Suprapubic skin (tissue), 4 donors: ENCODE measurements around the gene CLSTN1. TPM values are rescaled to one million over a fixed set of nuclear protein-coding genes. Genes with fewer than 3 reads are reported as not detected.

ENCODE experiments used
- DNase-seq, 2 donors: peaks; one replicate each; pipeline ENCODE4 v3.0.0-alpha.2; 2019; ENCODE audit warnings: low spot score in 2 of 2
- H3K27ac ChIP-seq: fragments of 200-600 bp; sonication (generic); one replicate; pipeline ENCODE4 v1.5.1; 2019
- H3K27me3 ChIP-seq: fragments of 200-600 bp; sonication (generic); one replicate; pipeline ENCODE4 v1.5.1; 2019
- H3K36me3 ChIP-seq: fragments of 200-600 bp; sonication (generic); one replicate; pipeline ENCODE4 v1.5.1; 2019
- H3K4me1 ChIP-seq: fragments of 200-600 bp; sonication (generic); one replicate; pipeline ENCODE4 v1.5.1; 2019
- H3K4me3 ChIP-seq: fragments of 200-600 bp; sonication (generic); one replicate; pipeline ENCODE4 v1.5.1; 2019; ENCODE audit warnings: mild to moderate bottlenecking
- H3K9me3 ChIP-seq: fragments of 200-600 bp; sonication (generic); one replicate; pipeline ENCODE4 v1.5.1; 2019
- CTCF ChIP-seq, 2 donors: fragments of 200-600 bp in 1 of 2; fragments of 450-650 bp in 1 of 2; sonication (generic) in 1 of 2; IDR thresholded peaks; one replicate each; pipeline ENCODE4 v1.5.1; 2016 to 2019; ENCODE audit warnings: antibody characterized with exemption in 2 of 2, mild to moderate bottlenecking in 1 of 2, moderate library complexity in 1 of 2
- EP300 ChIP-seq: sonication (generic); formaldehyde crosslinking; IDR thresholded peaks from one replicate; pipeline ENCODE4 v1.6.1; 2017; ENCODE audit warnings: antibody characterized with exemption
- POLR2A ChIP-seq, 2 donors: fragments of 450-650 bp; IDR thresholded peaks; one replicate each; pipeline ENCODE4 v1.6.1; 2017; ENCODE audit warnings: antibody characterized with exemption in 2 of 2, mild to moderate bottlenecking in 2 of 2, moderate library complexity in 2 of 2
- POLR2AphosphoS5 ChIP-seq, 3 donors: sonication (generic); formaldehyde crosslinking; IDR thresholded peaks; one replicate each; pipeline ENCODE4 v1.6.1; 2017; ENCODE audit warnings: antibody characterized with exemption in 3 of 3
- WGBS: methylation state at CpG from one replicate; pipeline ENCODE4 v1.1.5; 2018; 5-methylcytosine and 5-hydroxymethylcytosine counted together
- total RNA-seq, 4 donors: library from RNA; depleted of rRNA; stranded (reverse); fragments of >200 nt; gene quantifications; one replicate each; pipeline ENCODE4 v1.1.0, GENCODE V29; 2016

CLSTN1 gene
- total RNA-seq, 4 donors from 2014 or later = 118 to 202 (median 165) TPM

- H3K9me3 ChIP-seq = no peaks in the 10 kb centered on the region
- H3K4me3 ChIP-seq = no peak overlapping the region
- TF ChIP-seq POLR2A (IDR thresholded peaks at IDR 0.05) (no peak), EP300 (no peak), CTCF (IDR thresholded peaks at IDR 0.05) (peak; percentile 47 to 83), POLR2AphosphoS5 (IDR thresholded peaks at IDR 0.05) (no peak)
- H3K27me3 ChIP-seq = no peaks in the 10 kb centered on the region
- peaks cover 65% of the 10 kb centered on the region for H3K36me3 ChIP-seq
- H3K27ac ChIP-seq = no peak overlapping the region
- 78% methylated on average over 19 of the region's 24 CpGs for WGBS
- DNase-seq = no peak
- peaks cover 9% of the 10 kb centered on the region for H3K4me1 ChIP-seq
These were observed 98.9 kb downstream of the CLSTN1 start for GRCh38 chr1:9724706-9725476.

GRCh38 chr1:9723926-9724325 is 99.8 kb downstream of the CLSTN1 start:
- 87% methylated on average over 3 of the region's 6 CpGs for WGBS
- no peaks in the 10 kb centered on the region for H3K9me3 ChIP-seq
- no peak for DNase-seq
- H3K4me1 ChIP-seq = peaks cover 16% of the 10 kb centered on the region
- TF ChIP-seq CTCF (IDR thresholded peaks at IDR 0.05) = no peak
- no peak for TF ChIP-seq POLR2AphosphoS5 (IDR thresholded peaks at IDR 0.05)
- TF ChIP-seq POLR2A (IDR thresholded peaks at IDR 0.05) = no peak
- TF ChIP-seq EP300 = no peak
- no peak overlapping the region for H3K27ac ChIP-seq
- H3K27me3 ChIP-seq = no peaks in the 10 kb centered on the region
- peaks cover 56% of the 10 kb centered on the region for H3K36me3 ChIP-seq
- no peak overlapping the region for H3K4me3 ChIP-seq

- no peak overlapping the region for H3K27ac ChIP-seq
- WGBS = 98% methylated on average over 13 of the region's 14 CpGs
- no peaks in the 10 kb centered on the region for H3K27me3 ChIP-seq
- DNase-seq = no peak
- TF ChIP-seq POLR2A (IDR thresholded peaks at IDR 0.05) = no peak
- TF ChIP-seq CTCF (IDR thresholded peaks at IDR 0.05) = no peak
- TF ChIP-seq POLR2AphosphoS5 (IDR thresholded peaks at IDR 0.05) = no peak
- no peak for TF ChIP-seq EP300
- peaks cover 49% of the 10 kb centered on the region for H3K36me3 ChIP-seq
- H3K4me1 ChIP-seq = peaks cover 21% of the 10 kb centered on the region
- H3K9me3 ChIP-seq = no peaks in the 10 kb centered on the region
- no peak overlapping the region for H3K4me3 ChIP-seq
These were observed 100.5 kb downstream of the CLSTN1 start for GRCh38 chr1:9723068-9723805.

- peaks cover 40% of the 10 kb centered on the region for H3K36me3 ChIP-seq
- 92% methylated on average over 7 of the region's 10 CpGs for WGBS
- TF ChIP-seq POLR2AphosphoS5 (IDR thresholded peaks at IDR 0.05) = no peak
- TF ChIP-seq EP300 = no peak
- no peak for TF ChIP-seq CTCF (IDR thresholded peaks at IDR 0.05)
- TF ChIP-seq POLR2A (IDR thresholded peaks at IDR 0.05) = no peak
- no peaks in the 10 kb centered on the region for H3K27me3 ChIP-seq
- no peaks in the 10 kb centered on the region for H3K9me3 ChIP-seq
- no peak overlapping the region for H3K4me3 ChIP-seq
- no peak overlapping the region for H3K27ac ChIP-seq
- no peak for DNase-seq
- peaks cover 21% of the 10 kb centered on the region for H3K4me1 ChIP-seq
These were observed 101.4 kb downstream of the CLSTN1 start for GRCh38 chr1:9722378-9722749.
